K562 (cell line): ENCODE data around the gene SEL1L. TPM values are rescaled to one million over a fixed set of nuclear protein-coding genes. Genes with fewer than 3 reads are reported as not detected.

Experiments used
- ATAC-seq: fragments of 200-7000 bp; cut with Tn5 transposase; 3 replicates; pipeline ENCODE4 v1.9.1; 2020; ENCODE audit warnings: moderate library complexity
- BruUV-seq: library from RNA; stranded (reverse); fragments of 400-500 nt; replicated peaks from 2 replicates; lab custom pipeline; 2021; lab: Mats Ljungman, UMichigan
- CTCF ChIA-PET: fragments of 300-600 bp; formaldehyde crosslinking; extraction: SDS; loops from one replicate; lab custom pipeline; 2021; ENCODE audit warnings: low intra/inter-chr PET ratio; lab: Yijun Ruan, JAX
- POLR2A ChIA-PET: fragments of 300-600, 350-650 bp; sonication (Branson Sonifier 250); formaldehyde crosslinking; extraction: SDS; loops from one replicate; lab custom pipeline; 2021; ENCODE audit warnings: antibody characterized with exemption, inconsistent platforms; lab: Yijun Ruan, JAX
- DNase-seq, 4 experiments: peaks; one replicate each; pipeline versions ENCODE4 v3.0.0 to v3.0.0-alpha.2; 2011 to 2018; ENCODE audit warnings: low spot score in 3 of 4, mixed read lengths in 3 of 4; ENCODE audit errors: extremely low read depth in 1 of 4
- FAIRE-seq: peaks from 2 replicates; lab custom pipeline; 2011; peaks lifted over from hg19 to GRCh38; lab: Jason Lieb, UNC
- H2AFZ ChIP-seq: 2 replicates; pipeline ENCODE4 v1.6.0; 2011; ENCODE audit warnings: low read depth, low read length, control low read depth, inconsistent platforms
- H3K27ac ChIP-seq: fragments of 200-600 bp; 3 replicates; pipeline ENCODE4 v1.8.0; 2011; ENCODE audit warnings: low read depth, mild to moderate bottlenecking, control low read depth, inconsistent platforms, low read length, moderate library complexity, mixed read lengths; ENCODE audit errors: extremely low read depth
- H3K27me3 ChIP-seq, 2 experiments: fragments of 300-600 bp in 1 of 2; 2 replicates in 1 of 2; 3 replicates in 1 of 2; pipeline versions ENCODE4 v1.6.0 to v1.8.0; 2011; ENCODE audit warnings: inconsistent platforms in 2 of 2, low read length in 2 of 2, mild to moderate bottlenecking in 1 of 2, mixed read lengths in 1 of 2, moderate library complexity in 1 of 2; ENCODE audit not compliant: control insufficient read depth in 2 of 2, insufficient read depth in 2 of 2
- H3K36me3 ChIP-seq: fragments of 300-600 bp; 3 replicates; pipeline ENCODE4 v1.8.0; 2011; ENCODE audit warnings: mild to moderate bottlenecking, low read length, inconsistent platforms; ENCODE audit not compliant: control insufficient read depth, insufficient read depth
- H3K4me1 ChIP-seq, 2 experiments: fragments of 200-600 bp in 1 of 2; replicated peaks in 1 of 2; 2 replicates in 1 of 2; 3 replicates in 1 of 2; pipeline versions ENCODE4 v1.5.1 to v1.8.0; 2011; ENCODE audit warnings: inconsistent platforms in 2 of 2, low read length in 2 of 2, mild to moderate bottlenecking in 1 of 2, mixed read lengths in 1 of 2, moderate library complexity in 1 of 2; ENCODE audit not compliant: control insufficient read depth in 2 of 2, insufficient read depth in 2 of 2
- H3K4me2 ChIP-seq: 2 replicates; pipeline ENCODE4 v1.6.1; 2011; ENCODE audit warnings: low read length, control low read depth, inconsistent platforms, mixed read lengths; ENCODE audit not compliant: insufficient read depth
- H3K4me3 ChIP-seq: fragments of 200-600 bp; sonication (generic), shearing (Covaris generic); 2 replicates; pipeline ENCODE4 v1.5.1; 2016; ENCODE audit warnings: control low read depth, inconsistent platforms
- H3K79me2 ChIP-seq: fragments of 200-600 bp; 3 replicates; pipeline ENCODE4 v1.8.0; 2011; ENCODE audit warnings: low read length, inconsistent platforms; ENCODE audit not compliant: control insufficient read depth, insufficient read depth
- H3K9ac ChIP-seq, 2 experiments: 2 replicates each; pipeline versions ENCODE4 v1.6.0 to v1.6.1; 2011; ENCODE audit warnings: low read depth in 2 of 2, low read length in 2 of 2, control low read depth in 1 of 2, inconsistent platforms in 1 of 2, mild to moderate bottlenecking in 1 of 2, mixed read lengths in 1 of 2; ENCODE audit not compliant: insufficient read depth in 1 of 2
- H3K9me1 ChIP-seq: one replicate; pipeline ENCODE4 v1.6.0; 2011; ENCODE audit warnings: inconsistent platforms, mild to moderate bottlenecking, low read length, moderate library complexity; ENCODE audit not compliant: control insufficient read depth, insufficient read depth
- H3K9me3 ChIP-seq: replicated peaks from 2 replicates; pipeline ENCODE4 v1.5.1; 2011; ENCODE audit warnings: low read depth, low read length, inconsistent platforms; ENCODE audit not compliant: control insufficient read depth, insufficient read depth
- H4K20me1 ChIP-seq: replicated peaks from 2 replicates; pipeline ENCODE4 v1.6.1; 2011; ENCODE audit warnings: low read length, inconsistent platforms, mixed read lengths; ENCODE audit not compliant: control insufficient read depth, insufficient read depth
- CBFA2T2 ChIP-seq: fragments of 450-650 bp; conservative IDR thresholded peaks from 2 replicates; pipeline ENCODE4 v1.6.1; 2017; ENCODE audit warnings: mild to moderate bottlenecking
- CBFA2T3 ChIP-seq: fragments of 450-650 bp; IDR thresholded peaks from 2 replicates; pipeline ENCODE4 v1.6.1; 2017
- DDX20 ChIP-seq: fragments of 450-650 bp; IDR thresholded peaks from 2 replicates; pipeline ENCODE4 v1.6.1; 2016; ENCODE audit warnings: missing genetic modification characterization, low read depth, mild to moderate bottlenecking, missing compliant biosample characterization, moderate library complexity
- GTF2F1 ChIP-seq: IDR thresholded peaks from 2 replicates; pipeline ENCODE4 v1.6.1; 2011; ENCODE audit warnings: low read depth, low read length, improper control_type of control experiment
- ILK ChIP-seq: fragments of 450-650 bp; IDR thresholded peaks from 2 replicates; pipeline ENCODE4 v1.6.1; 2016; ENCODE audit warnings: missing genetic modification characterization, low read depth, mild to moderate bottlenecking, missing compliant biosample characterization, moderate library complexity, borderline replicate concordance
- PPARD ChIP-seq: fragments of 250-450 bp; sonication (Bioruptor Pico); IDR thresholded peaks from 2 replicates; pipeline ENCODE4 v1.8.0; 2022; ENCODE audit warnings: inconsistent platforms, mild to moderate bottlenecking, moderate library complexity
- SMC3 ChIP-seq: conservative IDR thresholded peaks from 2 replicates; pipeline ENCODE4 v1.6.1; 2011; ENCODE audit warnings: low read depth, low read length, improper control_type of control experiment; ENCODE audit not compliant: insufficient read depth
- WGBS: fragments of 100-300 bp; shearing (Covaris generic); methylation state at CpG from one replicate; pipeline ENCODE4 v1.1.6; 2016; ENCODE audit warnings: low coverage, mixed read lengths; ENCODE audit not compliant: insufficient coverage; ENCODE audit errors: missing lambda C conversion rate; 5-methylcytosine and 5-hydroxymethylcytosine counted together
- in situ Hi-C: fragments of 300-500 bp; cut with MboI; formaldehyde crosslinking; loops from 4 replicates; pipeline ENCODE4 v1.15.0; 2018; ENCODE audit warnings: inconsistent platforms, mixed read lengths
- intact Hi-C: fragments of 100-400 bp; cut with micrococcal nuclease; formaldehyde crosslinking; loops from 2 replicates; pipeline ENCODE4 v1.14.2; 2022
- polyA plus RNA-seq, 8 experiments: library from polyadenylated mRNA; depleted of rRNA in 4 of 8; stranded (reverse) in 5 of 8; unstranded in 3 of 8; fragments of >200 nt; fragmentation: Nextera tagmentation in 2 of 8; fragmentation: Illumina TruSeq in 1 of 8; extraction: Ambion mirVana in 2 of 8; extraction: Trizol in 1 of 8; gene quantifications; 2 replicates each; pipeline versions ENCODE4 v1.2.1 to v1.2.3, GENCODE V29; 2011 to 2014; ENCODE audit warnings: inconsistent platforms in 1 of 8, missing spikeins in 1 of 8
- total RNA-seq, 7 experiments: library from RNA; depleted of rRNA in 6 of 7; stranded (reverse); fragments of >200 nt in 6 of 7; fragmentation: Illumina TruSeq in 2 of 7; extraction: Trizol in 2 of 7; gene quantifications; 2 replicates each; pipeline versions ENCODE4 v1.2.1 to v1.2.3, GENCODE V29; 2011 to 2021; ENCODE audit warnings: low replicate concordance in 1 of 7
- TF ChIP-seq, protein P1 (sequence below): sonication (generic); formaldehyde crosslinking; IDR thresholded peaks from 2 replicates; pipeline ENCODE4 v1.8.1; 2023; ENCODE audit warnings: mild to moderate bottlenecking, missing genetic modification reagents
- TF ChIP-seq, protein P2 (sequence below): fragments of 450-650 bp; formaldehyde crosslinking; IDR thresholded peaks from 2 replicates; pipeline ENCODE4 v1.4.0; 2022; ENCODE audit warnings: missing genetic modification characterization
- TF ChIP-seq, protein P3 (sequence below): fragments of 250-450 bp; sonication (Bioruptor Pico); IDR thresholded peaks from 2 replicates; pipeline ENCODE4 v1.4.0; 2020; ENCODE audit warnings: mild to moderate bottlenecking, moderate library complexity, borderline replicate concordance

The SEL1L gene
- total and polyA plus RNA-seq, 9 of the 15 experiments (the other 6 are each of a cell fraction or from before 2014, with no cell fraction given): 7.7 to 21.1 (median 13.6) TPM

GRCh38 chr14:81525129-81525528 is 8.5 kb downstream of the SEL1L start:
- H3K4me1 ChIP-seq: peaks cover 0 to 8% of the 10 kb centered on the region in 2 experiments; a peak in 3 of 5 replicates
- no TSS peak for BruUV-seq
- no peak overlapping the region for H3K27ac ChIP-seq
- ChIA-PET CTCF (no interaction called here), POLR2A (no interaction called here)
- no peaks in the 10 kb centered on the region for H3K27me3 ChIP-seq
- H3K9ac ChIP-seq: no peak overlapping the region
- in situ Hi-C loops (no loop called here), intact Hi-C loops (no loop called here)
- no peaks in the 10 kb centered on the region for H3K9me1 ChIP-seq
- H4K20me1 ChIP-seq: no peaks in the 10 kb centered on the region
- no peak for DNase-seq
- H3K9me3 ChIP-seq: no peaks in the 10 kb centered on the region
- WGBS: 71% methylated on average over 1 of the region's 1 CpG
- H3K4me2 ChIP-seq: no peak overlapping the region
- no peak overlapping the region for H2AFZ ChIP-seq
- no peak for ATAC-seq
- H3K36me3 ChIP-seq: peaks cover 51% of the 10 kb centered on the region
- no peak overlapping the region for H3K4me3 ChIP-seq
- H3K79me2 ChIP-seq: peaks cover 4% of the 10 kb centered on the region; the same call in 1 of the 3 replicates
- FAIRE-seq: no peak
- TF ChIP-seq CBFA2T3 (no peak), PPARD (no peak), CBFA2T2 (no peak), ILK (tag) (no peak), DDX20 (no peak), GTF2F1 (no peak), SMC3 (no peak)
- TF ChIP-seq, protein P1, sequence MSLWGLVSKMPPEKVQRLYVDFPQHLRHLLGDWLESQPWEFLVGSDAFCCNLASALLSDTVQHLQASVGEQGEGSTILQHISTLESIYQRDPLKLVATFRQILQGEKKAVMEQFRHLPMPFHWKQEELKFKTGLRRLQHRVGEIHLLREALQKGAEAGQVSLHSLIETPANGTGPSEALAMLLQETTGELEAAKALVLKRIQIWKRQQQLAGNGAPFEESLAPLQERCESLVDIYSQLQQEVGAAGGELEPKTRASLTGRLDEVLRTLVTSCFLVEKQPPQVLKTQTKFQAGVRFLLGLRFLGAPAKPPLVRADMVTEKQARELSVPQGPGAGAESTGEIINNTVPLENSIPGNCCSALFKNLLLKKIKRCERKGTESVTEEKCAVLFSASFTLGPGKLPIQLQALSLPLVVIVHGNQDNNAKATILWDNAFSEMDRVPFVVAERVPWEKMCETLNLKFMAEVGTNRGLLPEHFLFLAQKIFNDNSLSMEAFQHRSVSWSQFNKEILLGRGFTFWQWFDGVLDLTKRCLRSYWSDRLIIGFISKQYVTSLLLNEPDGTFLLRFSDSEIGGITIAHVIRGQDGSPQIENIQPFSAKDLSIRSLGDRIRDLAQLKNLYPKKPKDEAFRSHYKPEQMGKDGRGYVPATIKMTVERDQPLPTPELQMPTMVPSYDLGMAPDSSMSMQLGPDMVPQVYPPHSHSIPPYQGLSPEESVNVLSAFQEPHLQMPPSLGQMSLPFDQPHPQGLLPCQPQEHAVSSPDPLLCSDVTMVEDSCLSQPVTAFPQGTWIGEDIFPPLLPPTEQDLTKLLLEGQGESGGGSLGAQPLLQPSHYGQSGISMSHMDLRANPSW (CRISPR knock-in tag): no peak
- TF ChIP-seq, protein P2, sequence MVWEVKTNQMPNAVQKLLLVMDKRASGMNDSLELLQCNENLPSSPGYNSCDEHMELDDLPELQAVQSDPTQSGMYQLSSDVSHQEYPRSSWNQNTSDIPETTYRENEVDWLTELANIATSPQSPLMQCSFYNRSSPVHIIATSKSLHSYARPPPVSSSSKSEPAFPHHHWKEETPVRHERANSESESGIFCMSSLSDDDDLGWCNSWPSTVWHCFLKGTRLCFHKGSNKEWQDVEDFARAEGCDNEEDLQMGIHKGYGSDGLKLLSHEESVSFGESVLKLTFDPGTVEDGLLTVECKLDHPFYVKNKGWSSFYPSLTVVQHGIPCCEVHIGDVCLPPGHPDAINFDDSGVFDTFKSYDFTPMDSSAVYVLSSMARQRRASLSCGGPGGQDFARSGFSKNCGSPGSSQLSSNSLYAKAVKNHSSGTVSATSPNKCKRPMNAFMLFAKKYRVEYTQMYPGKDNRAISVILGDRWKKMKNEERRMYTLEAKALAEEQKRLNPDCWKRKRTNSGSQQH (CRISPR knock-in tag): no peak
- TF ChIP-seq, protein P3, sequence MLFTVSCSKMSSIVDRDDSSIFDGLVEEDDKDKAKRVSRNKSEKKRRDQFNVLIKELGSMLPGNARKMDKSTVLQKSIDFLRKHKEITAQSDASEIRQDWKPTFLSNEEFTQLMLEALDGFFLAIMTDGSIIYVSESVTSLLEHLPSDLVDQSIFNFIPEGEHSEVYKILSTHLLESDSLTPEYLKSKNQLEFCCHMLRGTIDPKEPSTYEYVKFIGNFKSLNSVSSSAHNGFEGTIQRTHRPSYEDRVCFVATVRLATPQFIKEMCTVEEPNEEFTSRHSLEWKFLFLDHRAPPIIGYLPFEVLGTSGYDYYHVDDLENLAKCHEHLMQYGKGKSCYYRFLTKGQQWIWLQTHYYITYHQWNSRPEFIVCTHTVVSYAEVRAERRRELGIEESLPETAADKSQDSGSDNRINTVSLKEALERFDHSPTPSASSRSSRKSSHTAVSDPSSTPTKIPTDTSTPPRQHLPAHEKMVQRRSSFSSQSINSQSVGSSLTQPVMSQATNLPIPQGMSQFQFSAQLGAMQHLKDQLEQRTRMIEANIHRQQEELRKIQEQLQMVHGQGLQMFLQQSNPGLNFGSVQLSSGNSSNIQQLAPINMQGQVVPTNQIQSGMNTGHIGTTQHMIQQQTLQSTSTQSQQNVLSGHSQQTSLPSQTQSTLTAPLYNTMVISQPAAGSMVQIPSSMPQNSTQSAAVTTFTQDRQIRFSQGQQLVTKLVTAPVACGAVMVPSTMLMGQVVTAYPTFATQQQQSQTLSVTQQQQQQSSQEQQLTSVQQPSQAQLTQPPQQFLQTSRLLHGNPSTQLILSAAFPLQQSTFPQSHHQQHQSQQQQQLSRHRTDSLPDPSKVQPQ (CRISPR knock-in tag): no peak
